Measurements from ENCODE around the gene EXOC4. TPM values are rescaled to one million over a fixed set of nuclear protein-coding genes. Genes with fewer than 3 reads are reported as not detected.
"Not testable (repeated sequence)": the region's sequence is repeated elsewhere in the genome, so short reads cannot be mapped to it uniquely, and the experiment has no call there.

The EXOC4 gene
- total RNA-seq, 1 experiment from 2014 or later: 91.9 TPM

GRCh38 chr7:133635541-133635940, 382.7 kb downstream of the EXOC4 start:
- CTCF ChIA-PET: interaction anchor here (0.7 kb wide), 1 partner anchor 9 kb away, joined by 3 read pairs; no protein-coding TSS in a partner anchor
- Mint-ChIP-seq H3K4me1 (ENCODE audit: low read depth, unreplicated experiment) (peaks cover 17% of the 10 kb centered on the region), H3K9me3 (ENCODE audit: low read depth, unreplicated experiment) (no peaks in the 10 kb centered on the region), H3K4me3 (ENCODE audit: low read depth, unreplicated experiment) (no peak overlapping the region), H3K27me3 (ENCODE audit: unreplicated experiment) (no peaks in the 10 kb centered on the region), H3K27ac (ENCODE audit: unreplicated experiment) (no peak overlapping the region), H3K36me3 (ENCODE audit: insufficient read depth, unreplicated experiment) (peaks cover 5% of the 10 kb centered on the region)
- DNase-seq: no peak
- intact Hi-C loops (cut with micrococcal nuclease; ENCODE audit: unreplicated experiment): loop anchor here (10.0 kb wide), 1 partner anchor 219 kb away; no protein-coding TSS in a partner anchor
- no TSS peak for BruUV-seq (replicated peaks)
- TF ChIP-seq CTCF (IDR thresholded peaks at IDR 0.05; ENCODE audit: unreplicated experiment): no peak

GRCh38 chr7:133638857-133639256, 386.0 kb downstream of the EXOC4 start:
- Mint-ChIP-seq H3K4me3 (ENCODE audit: low read depth, unreplicated experiment) (no peak overlapping the region), H3K27me3 (ENCODE audit: unreplicated experiment) (no peaks in the 10 kb centered on the region), H3K36me3 (ENCODE audit: insufficient read depth, unreplicated experiment) (peaks cover 5% of the 10 kb centered on the region), H3K9me3 (ENCODE audit: low read depth, unreplicated experiment) (no peaks in the 10 kb centered on the region), H3K4me1 (ENCODE audit: low read depth, unreplicated experiment) (peaks cover 7% of the 10 kb centered on the region), H3K27ac (ENCODE audit: unreplicated experiment) (no peak overlapping the region)
- BruUV-seq (replicated peaks): no TSS peak
- intact Hi-C loops (cut with micrococcal nuclease; ENCODE audit: unreplicated experiment): loop anchor here (10.0 kb wide), 1 partner anchor 216 kb away; no protein-coding TSS in a partner anchor
- DNase-seq: no peak
- no peak for TF ChIP-seq CTCF (IDR thresholded peaks at IDR 0.05; ENCODE audit: unreplicated experiment)
- CTCF ChIA-PET: no interaction called here

GRCh38 chr7:133641436-133641835, 388.6 kb downstream of the EXOC4 start:
- Mint-ChIP-seq H3K36me3 (ENCODE audit: insufficient read depth, unreplicated experiment) (peaks cover 2% of the 10 kb centered on the region), H3K4me3 (ENCODE audit: low read depth, unreplicated experiment) (no peak overlapping the region), H3K27ac (ENCODE audit: unreplicated experiment) (no peak overlapping the region), H3K4me1 (ENCODE audit: low read depth, unreplicated experiment) (peaks cover 9% of the 10 kb centered on the region), H3K27me3 (ENCODE audit: unreplicated experiment) (no peaks in the 10 kb centered on the region), H3K9me3 (ENCODE audit: low read depth, unreplicated experiment) (no peaks in the 10 kb centered on the region)
- no peak for DNase-seq
- CTCF ChIA-PET: no interaction called here
- no TSS peak for BruUV-seq (replicated peaks)
- TF ChIP-seq CTCF (IDR thresholded peaks at IDR 0.05; ENCODE audit: unreplicated experiment): no peak
- intact Hi-C loops (cut with micrococcal nuclease; ENCODE audit: unreplicated experiment): no loop called here

- Mint-ChIP-seq H3K27ac (ENCODE audit: unreplicated experiment) (no peak overlapping the region), H3K27me3 (ENCODE audit: unreplicated experiment) (no peaks in the 10 kb centered on the region), H3K4me3 (ENCODE audit: low read depth, unreplicated experiment) (no peak overlapping the region), H3K36me3 (ENCODE audit: insufficient read depth, unreplicated experiment) (no peaks in the 10 kb centered on the region), H3K9me3 (ENCODE audit: low read depth, unreplicated experiment) (no peaks in the 10 kb centered on the region), H3K4me1 (ENCODE audit: low read depth, unreplicated experiment) (peaks cover 9% of the 10 kb centered on the region)
- CTCF ChIA-PET: no interaction called here
- TF ChIP-seq CTCF (IDR thresholded peaks at IDR 0.05; ENCODE audit: unreplicated experiment): no peak
- intact Hi-C loops (cut with micrococcal nuclease; ENCODE audit: unreplicated experiment): no loop called here
- no peak for DNase-seq
- BruUV-seq (replicated peaks): no TSS peak
Measured at GRCh38 chr7:133642907-133643306, 390.0 kb downstream of the EXOC4 start.

- H3K4me1 Mint-ChIP-seq (ENCODE audit: low read depth, unreplicated experiment); H3K9me3 Mint-ChIP-seq (ENCODE audit: low read depth, unreplicated experiment); DNase-seq; H3K36me3 Mint-ChIP-seq (ENCODE audit: insufficient read depth, unreplicated experiment); H3K4me3 Mint-ChIP-seq (ENCODE audit: low read depth, unreplicated experiment); BruUV-seq (replicated peaks); H3K27ac Mint-ChIP-seq (ENCODE audit: unreplicated experiment); H3K27me3 Mint-ChIP-seq (ENCODE audit: unreplicated experiment); intact Hi-C loops (cut with micrococcal nuclease; ENCODE audit: unreplicated experiment): not testable (repeated sequence)
- CTCF ChIA-PET: interaction anchor here (1.0 kb wide), 1 partner anchor 8 kb away, joined by 3 read pairs; no protein-coding TSS in a partner anchor
Measured at GRCh38 chr7:133643652-133644051, 390.8 kb downstream of the EXOC4 start.

All from Calu3 (cell line).